ENCODE measurements around the gene CNN2. TPM values are rescaled to one million over a fixed set of nuclear protein-coding genes. Genes with fewer than 3 reads are reported as not detected.

The CNN2 gene
- polyA plus RNA-seq, 3 donors = 151 to 175 (median 158) TPM

- DNase-seq (ENCODE audit: low read depth in 3 of 3, low spot score in 2 of 3) = no peak
These were observed 31.2 kb upstream of the CNN2 start for GRCh38 chr19:995051-995827.

GRCh38 chr19:996051-996838 lies 30.2 kb upstream of the CNN2 start:
- DNase-seq (ENCODE audit: low read depth in 3 of 3, low spot score in 2 of 3) = no peak

- no peak for DNase-seq (ENCODE audit: low read depth in 3 of 3, low spot score in 2 of 3)
These were observed 28.3 kb upstream of the CNN2 start for GRCh38 chr19:998064-998463.

GRCh38 chr19:999379-999719 lies 27.1 kb upstream of the CNN2 start:
- no peak for DNase-seq (ENCODE audit: low read depth in 3 of 3, low spot score in 2 of 3)

GRCh38 chr19:1000095-1000494 lies 26.3 kb upstream of the CNN2 start, which contains the start of gene GRIN3B:
GRIN3B (plus strand) TSS chr19:1000419; CDS start chr19:1000438, 19 bp downstream.
- DNase-seq (ENCODE audit: low read depth in 3 of 3, low spot score in 2 of 3) = no peak

- no peak for DNase-seq (ENCODE audit: low read depth in 3 of 3, low spot score in 2 of 3)
These were observed 25.5 kb upstream of the CNN2 start for GRCh38 chr19:1000591-1001537.

GRCh38 chr19:1001538-1002166 lies 24.8 kb upstream of the CNN2 start:
- DNase-seq (ENCODE audit: low read depth in 3 of 3, low spot score in 2 of 3) = no peak

- DNase-seq (ENCODE audit: low read depth in 3 of 3, low spot score in 2 of 3) = no peak
These were observed 23.8 kb upstream of the CNN2 start for GRCh38 chr19:1002600-1002999.

- DNase-seq (ENCODE audit: low read depth in 3 of 3, low spot score in 2 of 3) = no peak
These were observed 23.1 kb upstream of the CNN2 start for GRCh38 chr19:1003283-1003682.

GRCh38 chr19:1004204-1004802 lies 22.1 kb upstream of the CNN2 start:
- no peak for DNase-seq (ENCODE audit: low read depth in 3 of 3, low spot score in 2 of 3)

GRCh38 chr19:1004803-1005664 lies 21.4 kb upstream of the CNN2 start:
- DNase-seq (ENCODE audit: low read depth in 3 of 3, low spot score in 2 of 3) = no peak

- no peak for DNase-seq (ENCODE audit: low read depth in 3 of 3, low spot score in 2 of 3)
These were observed 19.6 kb upstream of the CNN2 start for GRCh38 chr19:1006711-1007398.

- DNase-seq (ENCODE audit: low read depth in 3 of 3, low spot score in 2 of 3) = no peak
These were observed 18.8 kb upstream of the CNN2 start for GRCh38 chr19:1007399-1008251.

- DNase-seq (ENCODE audit: low read depth in 3 of 3, low spot score in 2 of 3) = no peak
These were observed 18.0 kb upstream of the CNN2 start for GRCh38 chr19:1008268-1009040.

GRCh38 chr19:1009041-1009980 lies 17.1 kb upstream of the CNN2 start:
- no peak for DNase-seq (ENCODE audit: low read depth in 3 of 3, low spot score in 2 of 3)
